ENCODE data around the gene CES4A. TPM values are rescaled to one million over a fixed set of nuclear protein-coding genes. Genes with fewer than 3 reads are reported as not detected.
"Not testable (repeated sequence)": the region's sequence is repeated elsewhere in the genome, so short reads cannot be mapped to it uniquely, and the experiment has no call there.

CES4A gene
- total RNA-seq, 1 experiment from 2014 or later: 2.5 TPM

DNA sequence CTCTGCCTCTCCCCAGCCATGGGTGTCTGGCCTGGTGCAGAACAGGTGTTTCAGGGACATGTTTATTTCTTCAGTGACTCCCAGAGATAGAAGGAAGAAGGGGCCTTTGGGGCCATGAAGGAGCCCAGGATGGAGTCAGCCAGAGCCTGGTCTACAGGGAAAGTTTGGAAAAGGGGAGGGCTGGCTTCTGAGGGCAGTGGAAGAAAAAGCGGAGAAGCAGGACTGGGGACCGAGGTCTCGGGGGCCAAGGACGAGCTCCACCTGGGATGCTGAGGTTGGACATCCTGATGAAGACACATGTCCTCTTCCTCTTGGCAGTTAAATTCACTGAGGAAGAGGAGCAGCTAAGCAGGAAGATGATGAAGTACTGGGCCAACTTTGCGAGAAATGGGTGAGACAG, 45.4 kb upstream of the CES4A start:
- DNase-seq: no peak
- H3K4me1 ChIP-seq (replicated peaks; ENCODE audit: insufficient read depth): no peaks in the 10 kb centered on the region
- H3K9me2 ChIP-seq (ENCODE audit: insufficient read depth): no peaks in the 10 kb centered on the region
- no peaks in the 10 kb centered on the region for H3K36me3 ChIP-seq (ENCODE audit: low read depth)
- POLR2A ChIA-PET (ENCODE audit: unreplicated experiment): interaction anchor here (0.5 kb wide), 1 partner anchor 14 kb away, joined by 6 read pairs; no protein-coding TSS in a partner anchor
- BruUV-seq (replicated peaks): no TSS peak
- TF ChIP-seq CTCF (conservative IDR thresholded peaks at IDR 0.05) (no peak), EZH2 (IDR thresholded peaks at IDR 0.05; ENCODE audit: low read depth) (no peak)
- H3F3A ChIP-seq (ENCODE audit: insufficient read depth, low read depth): peaks cover 18% of the 10 kb centered on the region; the same call in 1 of the 2 replicates
- H3K9me3 ChIP-seq (ENCODE audit: insufficient read depth, low read depth): no peaks in the 10 kb centered on the region
- peaks cover 4% of the 10 kb centered on the region; the same call in 1 of the 2 replicates for H4K20me1 ChIP-seq (ENCODE audit: insufficient read depth)
- H3K79me2 ChIP-seq (ENCODE audit: low read depth): no peaks in the 10 kb centered on the region
- no peaks in the 10 kb centered on the region for H3K27me3 ChIP-seq (ENCODE audit: insufficient read depth, low read depth)
- no peak overlapping the region for H2AFZ ChIP-seq
- CTCF ChIA-PET: interaction anchor here (0.7 kb wide), 1 partner anchor 16 kb away, joined by 3 read pairs; no protein-coding TSS in a partner anchor
- H3K4me3 ChIP-seq: no peak overlapping the region
- no peak overlapping the region for H3K4me2 ChIP-seq
- H3K27ac ChIP-seq: no peak overlapping the region
- intact Hi-C loops (cut with micrococcal nuclease; ENCODE audit: unreplicated experiment): no loop called here

DNA sequence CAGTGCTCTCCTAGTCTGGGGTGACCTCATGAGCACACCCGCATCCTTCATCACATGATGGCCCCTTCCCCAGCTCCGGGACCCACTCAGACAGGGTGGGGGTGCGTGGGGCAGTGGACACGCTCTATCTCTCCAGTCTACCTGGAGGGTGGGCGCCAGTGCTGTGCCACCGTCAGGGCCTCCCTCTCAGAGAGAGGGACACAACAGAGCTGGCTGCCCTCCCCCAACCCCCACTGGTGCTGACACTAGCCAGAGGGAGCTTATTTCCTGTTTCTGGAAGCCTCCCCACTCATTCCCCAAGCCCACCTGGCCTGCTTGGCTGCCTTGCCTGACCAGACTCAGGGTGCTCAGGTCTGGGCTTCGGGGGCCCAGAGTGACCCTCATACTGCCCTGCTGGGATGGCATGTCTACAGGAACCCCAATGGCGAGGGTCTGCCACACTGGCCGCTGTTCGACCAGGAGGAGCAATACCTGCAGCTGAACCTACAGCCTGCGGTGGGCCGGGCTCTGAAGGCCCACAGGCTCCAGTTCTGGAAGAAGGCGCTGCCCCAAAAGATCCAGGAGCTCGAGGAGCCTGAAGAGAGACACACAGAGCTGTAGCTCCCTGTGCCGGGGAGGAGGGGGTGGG, 44.8 kb upstream of the CES4A start:
- H4K20me1 ChIP-seq (ENCODE audit: insufficient read depth): peaks cover 4% of the 10 kb centered on the region; the same call in 1 of the 2 replicates
- no TSS peak for BruUV-seq (replicated peaks)
- H3K4me1 ChIP-seq (replicated peaks; ENCODE audit: insufficient read depth): no peaks in the 10 kb centered on the region
- no peak for TF ChIP-seq EZH2 (IDR thresholded peaks at IDR 0.05; ENCODE audit: low read depth)
- no peak for TF ChIP-seq CTCF (conservative IDR thresholded peaks at IDR 0.05)
- DNase-seq: no peak
- no peak overlapping the region for H2AFZ ChIP-seq
- H3K4me3 ChIP-seq: no peak overlapping the region
- H3K9me3 ChIP-seq (ENCODE audit: insufficient read depth, low read depth): no peaks in the 10 kb centered on the region
- peaks cover 18% of the 10 kb centered on the region; the same call in 1 of the 2 replicates for H3F3A ChIP-seq (ENCODE audit: insufficient read depth, low read depth)
- POLR2A ChIA-PET (ENCODE audit: unreplicated experiment): interaction anchor here (0.6 kb wide), 1 partner anchor 203 kb away, joined by 14 read pairs; no protein-coding TSS in a partner anchor
- intact Hi-C loops (cut with micrococcal nuclease; ENCODE audit: unreplicated experiment): no loop called here
- CTCF ChIA-PET: no interaction called here
- H3K36me3 ChIP-seq (ENCODE audit: low read depth): no peaks in the 10 kb centered on the region
- no peaks in the 10 kb centered on the region for H3K9me2 ChIP-seq (ENCODE audit: insufficient read depth)
- H3K4me2 ChIP-seq: no peak overlapping the region
- no peaks in the 10 kb centered on the region for H3K27me3 ChIP-seq (ENCODE audit: insufficient read depth, low read depth)
- H3K27ac ChIP-seq: no peak overlapping the region
- no peaks in the 10 kb centered on the region for H3K79me2 ChIP-seq (ENCODE audit: low read depth)

GRCh38 chr16:66944054-66944441, 44.3 kb upstream of the CES4A start:
- H3K27me3 ChIP-seq (ENCODE audit: insufficient read depth, low read depth): no peaks in the 10 kb centered on the region
- no TSS peak for BruUV-seq (replicated peaks)
- no peaks in the 10 kb centered on the region for H3K9me3 ChIP-seq (ENCODE audit: insufficient read depth, low read depth)
- no peaks in the 10 kb centered on the region for H3K79me2 ChIP-seq (ENCODE audit: low read depth)
- no peak overlapping the region for H2AFZ ChIP-seq
- peaks cover 18% of the 10 kb centered on the region; the same call in 1 of the 2 replicates for H3F3A ChIP-seq (ENCODE audit: insufficient read depth, low read depth)
- no peaks in the 10 kb centered on the region for H3K36me3 ChIP-seq (ENCODE audit: low read depth)
- no peaks in the 10 kb centered on the region for H3K4me1 ChIP-seq (replicated peaks; ENCODE audit: insufficient read depth)
- TF ChIP-seq EZH2 (IDR thresholded peaks at IDR 0.05; ENCODE audit: low read depth): no peak
- no peak for TF ChIP-seq CTCF (conservative IDR thresholded peaks at IDR 0.05)
- H3K9me2 ChIP-seq (ENCODE audit: insufficient read depth): no peaks in the 10 kb centered on the region
- no peak for DNase-seq
- H3K4me3 ChIP-seq: no peak overlapping the region
- H4K20me1 ChIP-seq (ENCODE audit: insufficient read depth): no peaks in the 10 kb centered on the region
- intact Hi-C loops (cut with micrococcal nuclease; ENCODE audit: unreplicated experiment): no loop called here
- no peak overlapping the region for H3K27ac ChIP-seq
- POLR2A ChIA-PET (ENCODE audit: unreplicated experiment): interaction anchor here (0.6 kb wide), 1 partner anchor 203 kb away, joined by 14 read pairs; no protein-coding TSS in a partner anchor
- CTCF ChIA-PET: interaction anchor here (0.5 to 0.6 kb wide), 2 partner anchors 45 to 426 kb away, joined by 7 to 9 read pairs; no protein-coding TSS in a partner anchor
- H3K4me2 ChIP-seq: no peak overlapping the region

DNA sequence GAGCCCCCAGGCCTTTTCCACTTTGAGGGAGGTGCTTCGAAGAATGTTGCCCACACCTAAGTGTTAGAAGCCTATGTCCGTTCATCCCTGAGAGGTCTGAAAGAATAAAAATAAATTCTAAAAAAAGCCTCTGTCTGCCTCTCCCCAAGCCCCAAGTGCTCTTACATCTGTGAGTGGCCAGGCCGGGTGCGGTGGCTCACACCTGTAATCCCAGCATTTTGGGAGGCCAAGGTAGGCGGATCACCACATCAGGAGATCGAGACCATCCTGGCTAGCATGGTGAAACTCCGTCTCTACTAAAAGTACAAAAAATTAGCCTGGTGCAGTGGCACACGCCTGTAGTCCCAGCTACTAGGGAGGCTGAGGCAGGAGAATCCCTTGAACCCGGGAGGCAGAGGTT, 43.4 kb upstream of the CES4A start:
- H3K4me3 ChIP-seq; H3K4me2 ChIP-seq; H3K9me3 ChIP-seq (ENCODE audit: insufficient read depth, low read depth); DNase-seq; H3K27ac ChIP-seq; H4K20me1 ChIP-seq (ENCODE audit: insufficient read depth); H3K27me3 ChIP-seq (ENCODE audit: insufficient read depth, low read depth); CTCF ChIA-PET; H2AFZ ChIP-seq; BruUV-seq (replicated peaks); H3K36me3 ChIP-seq (ENCODE audit: low read depth); H3K4me1 ChIP-seq (replicated peaks; ENCODE audit: insufficient read depth); POLR2A ChIA-PET (ENCODE audit: unreplicated experiment); H3K79me2 ChIP-seq (ENCODE audit: low read depth); H3K9me2 ChIP-seq (ENCODE audit: insufficient read depth): not testable (repeated sequence)
- H3F3A ChIP-seq (ENCODE audit: insufficient read depth, low read depth): peaks cover 18% of the 10 kb centered on the region; the same call in 1 of the 2 replicates
- intact Hi-C loops (cut with micrococcal nuclease; ENCODE audit: unreplicated experiment): loop anchor here (5.0 kb wide), 1 partner anchor 538 kb away; no protein-coding TSS in a partner anchor
